Activated naive CD4-positive, alpha-beta T cell treated with anti-CD3 and anti-CD28 coated beads, Interleukin-2, amount 50 U/mL, for 72 hours (primary cell): Measurements from ENCODE around the gene NEU3. TPM values are rescaled to one million over a fixed set of nuclear protein-coding genes. Genes with fewer than 3 reads are reported as not detected.
"Not testable (repeated sequence)": the region's sequence is repeated elsewhere in the genome, so short reads cannot be mapped to it uniquely, and the experiment has no call there.

Experiments used
- ATAC-seq, 2 donors: fragments of 150-1000 bp; cut with Tn5 transposase; 2 replicates each; pipeline ENCODE4 v1.10.0; 2021; ENCODE audit warnings: mild to moderate bottlenecking in 2 of 2, moderate library complexity in 2 of 2
- DNase-seq, 2 donors: peaks; one replicate each; pipeline ENCODE4 v3.0.0; 2021 to 2022; ENCODE audit warnings: low spot score in 2 of 2
- H3K27ac Mint-ChIP-seq, 2 donors: one replicate each; pipeline ENCODE4 v1.8.0; 2022; ENCODE audit warnings: mild to moderate bottlenecking in 2 of 2, mixed read lengths in 2 of 2
- H3K36me3 Mint-ChIP-seq, 2 donors: one replicate each; pipeline ENCODE4 v1.8.0; 2022; ENCODE audit warnings: mixed read lengths in 2 of 2
- H3K9me3 Mint-ChIP-seq, 2 donors: one replicate each; pipeline ENCODE4 v1.8.0; 2022; ENCODE audit warnings: mixed read lengths in 2 of 2
- total RNA-seq, 2 donors: library from RNA; stranded (reverse); gene quantifications; one replicate each; pipeline ENCODE4 v1.2.3, GENCODE V29; 2022

Gene NEU3
- total RNA-seq, 2 donors from 2014 or later = 18.3 to 23.0 TPM

- H3K27ac Mint-ChIP-seq = no peak overlapping the region
- no peak for DNase-seq
- peaks cover 0 to 5% of the 10 kb centered on the region in 2 donors for H3K36me3 Mint-ChIP-seq
- ATAC-seq = no peak
- H3K9me3 Mint-ChIP-seq = no peaks in the 10 kb centered on the region
These were observed 46.5 kb downstream of the NEU3 start for GRCh38 chr11:75035256-75035655.

- ATAC-seq (no peak), DNase-seq (no peak)
- H3K9me3 Mint-ChIP-seq = peaks cover 5% of the 10 kb centered on the region in 2 donors
- H3K27ac Mint-ChIP-seq = no peak overlapping the region
- H3K36me3 Mint-ChIP-seq = peaks cover 6 to 13% of the 10 kb centered on the region in 2 donors
These were observed 47.3 kb downstream of the NEU3 start for GRCh38 chr11:75035911-75036565.

- peaks cover 7 to 14% of the 10 kb centered on the region in 2 donors for H3K36me3 Mint-ChIP-seq
- no peak for DNase-seq
- no peak overlapping the region for H3K27ac Mint-ChIP-seq
- ATAC-seq = no peak
- peaks cover 7% of the 10 kb centered on the region in 2 donors for H3K9me3 Mint-ChIP-seq
These were observed 51.5 kb downstream of the NEU3 start for GRCh38 chr11:75040167-75040770.

- Mint-ChIP-seq H3K27ac (no peak overlapping the region), H3K36me3 (peaks cover 7 to 14% of the 10 kb centered on the region in 2 donors), H3K9me3 (peaks cover 7% of the 10 kb centered on the region in 2 donors)
- no peak for ATAC-seq
- no peak for DNase-seq
These were observed 52.5 kb downstream of the NEU3 start for GRCh38 chr11:75041263-75041662.

GRCh38 chr11:75041821-75042220 is 53.1 kb downstream of the NEU3 start:
- H3K27ac Mint-ChIP-seq, ATAC-seq, H3K9me3 Mint-ChIP-seq, DNase-seq: not testable (repeated sequence)
- peaks cover 7 to 14% of the 10 kb centered on the region in 2 donors for H3K36me3 Mint-ChIP-seq

GRCh38 chr11:75044381-75045170 is 55.8 kb downstream of the NEU3 start:
- H3K27ac Mint-ChIP-seq, DNase-seq, ATAC-seq, H3K9me3 Mint-ChIP-seq: not testable (repeated sequence)
- H3K36me3 Mint-ChIP-seq = peaks cover 7 to 14% of the 10 kb centered on the region in 2 donors

- not testable (repeated sequence) for H3K9me3 Mint-ChIP-seq, H3K27ac Mint-ChIP-seq, H3K36me3 Mint-ChIP-seq, ATAC-seq, DNase-seq
These were observed 57.9 kb downstream of the NEU3 start for GRCh38 chr11:75046668-75047067.

GRCh38 chr11:75047191-75047590 is 58.5 kb downstream of the NEU3 start:
- no peak overlapping the region for H3K27ac Mint-ChIP-seq
- ATAC-seq (no peak), DNase-seq (no peak)
- H3K36me3 Mint-ChIP-seq = no peaks in the 10 kb centered on the region
- peaks cover 0 to under 1% of the 10 kb centered on the region in 2 donors for H3K9me3 Mint-ChIP-seq

- not testable (repeated sequence) for ATAC-seq, H3K36me3 Mint-ChIP-seq, DNase-seq, H3K27ac Mint-ChIP-seq
- peaks cover 11 to 14% of the 10 kb centered on the region in 2 donors for H3K9me3 Mint-ChIP-seq
These were observed 61.0 kb downstream of the NEU3 start for GRCh38 chr11:75049501-75050266.

- Mint-ChIP-seq H3K9me3 (peaks cover 11 to 14% of the 10 kb centered on the region in 2 donors), H3K36me3 (peaks cover 5 to 6% of the 10 kb centered on the region in 2 donors), H3K27ac (peak overlapping the region in 1 of 2 donors; percentile 26)
- no peak for ATAC-seq
- no peak for DNase-seq
These were observed 61.8 kb downstream of the NEU3 start for GRCh38 chr11:75050516-75050915.

GRCh38 chr11:75051043-75051442 is 62.3 kb downstream of the NEU3 start:
- peaks cover 11 to 14% of the 10 kb centered on the region in 2 donors for H3K9me3 Mint-ChIP-seq
- DNase-seq = no peak
- no peak for ATAC-seq
- H3K36me3 Mint-ChIP-seq = peaks cover 5 to 6% of the 10 kb centered on the region in 2 donors
- H3K27ac Mint-ChIP-seq = no peak overlapping the region

GRCh38 chr11:75052457-75052856 is 63.7 kb downstream of the NEU3 start:
- peaks cover 11 to 14% of the 10 kb centered on the region in 2 donors for H3K9me3 Mint-ChIP-seq
- H3K27ac Mint-ChIP-seq = no peak overlapping the region
- DNase-seq (no peak), ATAC-seq (no peak)
- H3K36me3 Mint-ChIP-seq = peaks cover 5 to 6% of the 10 kb centered on the region in 2 donors

- no peak for ATAC-seq
- H3K36me3 Mint-ChIP-seq = peaks cover 5 to 6% of the 10 kb centered on the region in 2 donors
- H3K27ac Mint-ChIP-seq = no peak overlapping the region
These were observed 66.8 kb downstream of the NEU3 start for GRCh38 chr11:75055511-75055910.

GRCh38 chr11:75056814-75057213 is 68.1 kb downstream of the NEU3 start:
- no peak overlapping the region for H3K27ac Mint-ChIP-seq
- DNase-seq (no peak), ATAC-seq (no peak)
- peaks cover 11 to 14% of the 10 kb centered on the region in 2 donors for H3K9me3 Mint-ChIP-seq
- peaks cover 5 to 6% of the 10 kb centered on the region in 2 donors for H3K36me3 Mint-ChIP-seq

More at GRCh38 chr11:75055511-75055910, 66.8 kb downstream of the NEU3 start:
- DNase-seq = no peak
- peaks cover 11 to 14% of the 10 kb centered on the region in 2 donors for H3K9me3 Mint-ChIP-seq

GRCh38 chr11:75059299-75059698 is 70.6 kb downstream of the NEU3 start:
- DNase-seq (no peak), ATAC-seq (no peak)
- no peaks in the 10 kb centered on the region for H3K9me3 Mint-ChIP-seq
- H3K36me3 Mint-ChIP-seq = no peaks in the 10 kb centered on the region
- no peak overlapping the region for H3K27ac Mint-ChIP-seq

- peaks cover 0 to 5% of the 10 kb centered on the region in 2 donors for H3K9me3 Mint-ChIP-seq
- ATAC-seq (no peak), DNase-seq (no peak)
- no peak overlapping the region for H3K27ac Mint-ChIP-seq
- H3K36me3 Mint-ChIP-seq = no peaks in the 10 kb centered on the region
These were observed 75.1 kb downstream of the NEU3 start for GRCh38 chr11:75063741-75064314.
